A673 (cell line): Measurements from ENCODE around the gene POU3F3.

Experiments
- EZH2 ChIP-seq: fragments of 200-600 bp; sonication (generic); IDR thresholded peaks from 2 replicates; pipeline ENCODE4 v1.6.1; 2017; ENCODE audit warnings: borderline replicate concordance, low read depth, mild to moderate bottlenecking, mixed read lengths, antibody characterized with exemption, low read length; ENCODE audit not compliant: poor library complexity, severe bottlenecking
- TF ChIP-seq, protein P1 (sequence below): fragments of 300-800, 200-600 bp; sonication (generic); conservative IDR thresholded peaks from 2 replicates; pipeline ENCODE4 v1.5.1; 2017; ENCODE audit warnings: low read depth, mild to moderate bottlenecking, antibody characterized with exemption, low read length, moderate library complexity, mixed read lengths

DNA sequence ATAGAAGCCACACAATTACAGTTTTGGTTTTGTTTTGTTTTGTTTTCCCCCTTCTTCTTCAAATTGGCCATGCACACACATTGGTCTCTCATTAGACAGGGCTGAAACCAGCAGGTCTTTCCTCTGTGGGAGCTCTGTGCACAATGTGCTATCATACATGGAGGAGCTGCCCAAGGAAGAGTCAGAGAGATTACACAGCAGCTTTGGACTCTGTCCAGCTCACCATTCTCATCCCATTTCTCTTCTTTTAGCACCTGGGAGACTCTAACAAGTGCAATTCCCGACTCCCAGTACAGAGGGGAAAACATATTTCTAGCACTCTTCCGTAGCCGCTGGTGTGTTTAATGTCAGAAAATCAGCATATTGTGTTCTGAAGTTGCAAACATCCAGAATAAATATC, 29.4 kb downstream of the POU3F3 start:
- TF ChIP-seq, protein P1, sequence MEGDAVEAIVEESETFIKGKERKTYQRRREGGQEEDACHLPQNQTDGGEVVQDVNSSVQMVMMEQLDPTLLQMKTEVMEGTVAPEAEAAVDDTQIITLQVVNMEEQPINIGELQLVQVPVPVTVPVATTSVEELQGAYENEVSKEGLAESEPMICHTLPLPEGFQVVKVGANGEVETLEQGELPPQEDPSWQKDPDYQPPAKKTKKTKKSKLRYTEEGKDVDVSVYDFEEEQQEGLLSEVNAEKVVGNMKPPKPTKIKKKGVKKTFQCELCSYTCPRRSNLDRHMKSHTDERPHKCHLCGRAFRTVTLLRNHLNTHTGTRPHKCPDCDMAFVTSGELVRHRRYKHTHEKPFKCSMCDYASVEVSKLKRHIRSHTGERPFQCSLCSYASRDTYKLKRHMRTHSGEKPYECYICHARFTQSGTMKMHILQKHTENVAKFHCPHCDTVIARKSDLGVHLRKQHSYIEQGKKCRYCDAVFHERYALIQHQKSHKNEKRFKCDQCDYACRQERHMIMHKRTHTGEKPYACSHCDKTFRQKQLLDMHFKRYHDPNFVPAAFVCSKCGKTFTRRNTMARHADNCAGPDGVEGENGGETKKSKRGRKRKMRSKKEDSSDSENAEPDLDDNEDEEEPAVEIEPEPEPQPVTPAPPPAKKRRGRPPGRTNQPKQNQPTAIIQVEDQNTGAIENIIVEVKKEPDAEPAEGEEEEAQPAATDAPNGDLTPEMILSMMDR = no peak
- TF ChIP-seq EZH2 = no peak
